HG03064 (cell line): Measurements from ENCODE around the gene RGCC.

ENCODE experiments used
- ATAC-seq: cut with Tn5 transposase; IDR thresholded peaks from one replicate; pipeline ENCODE4 v1.9.1; 2021; ENCODE audit warnings: low read depth; ENCODE audit not compliant: unreplicated experiment

RGCC gene

DNA sequence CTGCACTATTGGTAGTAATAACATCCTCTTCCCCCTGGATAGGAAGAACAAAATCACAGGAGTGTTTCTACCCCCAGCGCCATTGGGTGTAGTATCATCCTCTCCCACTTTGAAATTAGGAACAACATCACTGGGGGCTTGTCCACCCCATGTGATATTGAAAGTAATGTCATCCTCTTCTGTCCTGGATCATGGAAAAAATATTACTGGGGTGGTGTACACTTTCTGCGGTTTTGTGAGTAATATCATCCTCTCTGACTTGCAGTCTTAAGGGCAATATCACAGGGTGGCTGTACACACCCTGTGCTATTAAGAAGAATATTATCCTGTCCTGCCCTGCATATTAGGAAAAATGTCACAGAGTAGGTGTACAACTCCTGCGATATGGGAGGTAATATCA is 4.9 kb upstream of the RGCC start:
- ATAC-seq = no peak

DNA sequence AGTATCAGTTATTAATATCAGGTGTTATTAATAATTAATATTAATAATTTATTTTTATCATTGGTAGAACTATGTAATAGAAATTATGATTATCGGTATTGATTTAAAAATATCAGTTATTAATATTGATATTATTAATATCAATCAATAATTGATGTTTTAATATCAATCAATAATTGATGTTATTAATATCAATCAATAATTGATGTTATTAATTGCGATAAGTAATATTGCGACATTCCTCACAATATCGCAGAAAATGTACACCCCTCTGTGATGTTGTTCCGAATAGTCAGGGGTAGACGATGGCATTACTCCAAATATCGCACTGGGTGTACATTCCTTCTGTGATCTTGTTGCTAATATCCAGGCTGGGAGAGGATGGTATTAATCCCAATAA is 3.7 kb upstream of the RGCC start:
- ATAC-seq = no peak

DNA sequence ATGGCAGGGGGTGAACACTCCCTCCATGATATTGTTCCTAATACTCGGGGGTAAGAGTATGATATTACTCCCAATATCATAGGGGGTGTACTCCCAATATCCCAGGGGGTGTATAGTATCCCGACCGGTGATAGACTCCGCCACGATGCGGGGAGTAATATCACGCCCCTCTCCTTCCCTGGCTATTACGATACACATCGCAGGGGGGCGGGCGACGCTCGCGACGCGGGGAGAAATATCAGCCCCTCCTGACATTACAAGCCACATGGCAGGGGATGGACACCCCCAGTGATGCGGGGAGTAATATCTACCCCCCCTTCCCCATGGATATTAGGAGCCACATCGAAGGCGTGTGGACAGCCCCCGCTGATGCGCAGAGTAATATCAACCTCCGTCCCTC is 3.2 kb upstream of the RGCC start:
- ATAC-seq = no peak

DNA sequence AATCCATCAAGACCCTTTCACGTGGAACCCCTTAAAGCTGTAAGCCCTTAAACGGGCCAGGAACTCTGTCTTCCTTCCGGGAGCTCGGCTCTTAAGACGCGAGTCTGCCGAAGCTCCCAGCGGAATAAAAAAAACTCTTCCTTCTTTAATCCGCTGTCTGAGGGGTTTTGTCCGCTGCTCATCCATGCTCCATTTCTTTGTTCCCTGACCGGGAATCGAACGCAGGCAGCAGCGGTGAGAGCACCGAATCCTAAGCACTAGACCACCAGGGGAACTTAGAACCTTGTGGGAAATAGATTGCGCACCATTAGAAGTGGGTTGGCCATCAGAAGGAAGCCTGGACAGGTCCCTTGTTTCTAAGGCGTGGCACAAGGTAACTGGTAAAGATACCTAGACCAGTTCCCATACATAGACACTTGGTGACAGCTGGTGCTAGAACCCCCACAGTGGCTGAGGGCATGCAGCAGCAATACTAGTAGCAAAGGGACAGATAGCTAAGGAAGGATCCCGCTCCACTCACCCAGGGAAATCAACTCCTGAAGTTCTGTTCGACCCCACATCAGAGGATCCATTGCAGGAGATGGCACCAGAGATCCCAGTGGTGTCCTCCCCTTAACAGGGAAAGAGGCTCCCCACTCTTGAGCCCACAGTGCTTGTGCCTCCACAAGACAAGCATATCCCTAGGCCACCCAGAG is 1.5 kb upstream of the RGCC start:
- ATAC-seq = no peak

DNA sequence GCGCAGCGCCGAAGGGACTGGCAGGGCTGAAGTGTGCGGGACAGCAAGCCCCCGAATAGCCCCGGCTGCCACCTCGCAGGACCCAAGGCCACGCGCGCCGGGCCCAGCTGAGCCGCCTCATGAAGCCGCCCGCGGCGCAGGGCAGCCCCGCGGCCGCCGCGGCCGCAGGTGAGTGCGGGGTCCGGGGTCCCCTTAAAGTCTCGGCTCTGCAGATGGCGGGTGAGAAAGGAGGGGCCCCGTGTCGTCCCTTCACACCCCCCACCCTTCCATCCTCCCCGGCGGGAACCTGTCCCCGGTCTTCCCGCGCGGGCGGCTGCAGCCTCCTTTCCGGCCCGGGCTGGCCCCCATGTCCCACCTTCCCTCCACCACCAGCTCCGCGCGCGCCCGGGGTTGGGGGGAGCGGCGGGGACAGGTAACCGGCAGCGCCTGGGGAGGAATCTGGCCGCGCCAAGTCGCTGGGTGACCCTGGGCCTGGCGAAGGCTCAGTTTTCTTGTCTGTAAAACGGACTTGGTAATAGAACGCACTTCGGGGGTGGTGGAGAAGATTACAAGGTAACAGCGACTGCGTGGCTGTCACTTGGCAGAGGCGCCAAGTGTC is 338 bp downstream of the RGCC start:
- ATAC-seq = peak; percentile 18

DNA sequence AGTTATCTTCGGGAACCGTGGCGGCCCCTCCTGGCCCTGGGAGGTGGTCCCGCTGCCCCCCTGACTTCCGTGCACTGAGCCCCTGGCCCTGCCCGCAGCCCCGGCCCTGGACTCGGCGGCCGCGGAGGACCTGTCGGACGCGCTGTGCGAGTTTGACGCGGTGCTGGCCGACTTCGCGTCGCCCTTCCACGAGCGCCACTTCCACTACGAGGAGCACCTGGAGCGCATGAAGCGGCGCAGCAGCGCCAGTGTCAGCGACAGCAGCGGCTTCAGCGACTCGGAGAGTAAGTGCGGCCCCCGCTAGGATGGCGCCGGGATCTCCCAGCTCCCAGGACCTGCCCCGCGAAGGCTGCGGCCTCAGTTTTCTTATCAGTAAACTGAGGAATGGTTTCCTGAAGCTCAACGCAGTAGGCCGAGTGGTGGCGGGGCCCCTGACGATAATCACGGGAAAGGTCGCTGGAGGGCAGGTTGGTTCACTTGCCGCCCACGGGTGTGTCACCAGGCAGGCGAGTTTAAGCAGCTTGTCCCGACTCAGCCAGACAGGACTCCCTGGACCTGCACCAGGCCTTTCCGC is 924 bp downstream of the RGCC start:
- no peak for ATAC-seq

DNA sequence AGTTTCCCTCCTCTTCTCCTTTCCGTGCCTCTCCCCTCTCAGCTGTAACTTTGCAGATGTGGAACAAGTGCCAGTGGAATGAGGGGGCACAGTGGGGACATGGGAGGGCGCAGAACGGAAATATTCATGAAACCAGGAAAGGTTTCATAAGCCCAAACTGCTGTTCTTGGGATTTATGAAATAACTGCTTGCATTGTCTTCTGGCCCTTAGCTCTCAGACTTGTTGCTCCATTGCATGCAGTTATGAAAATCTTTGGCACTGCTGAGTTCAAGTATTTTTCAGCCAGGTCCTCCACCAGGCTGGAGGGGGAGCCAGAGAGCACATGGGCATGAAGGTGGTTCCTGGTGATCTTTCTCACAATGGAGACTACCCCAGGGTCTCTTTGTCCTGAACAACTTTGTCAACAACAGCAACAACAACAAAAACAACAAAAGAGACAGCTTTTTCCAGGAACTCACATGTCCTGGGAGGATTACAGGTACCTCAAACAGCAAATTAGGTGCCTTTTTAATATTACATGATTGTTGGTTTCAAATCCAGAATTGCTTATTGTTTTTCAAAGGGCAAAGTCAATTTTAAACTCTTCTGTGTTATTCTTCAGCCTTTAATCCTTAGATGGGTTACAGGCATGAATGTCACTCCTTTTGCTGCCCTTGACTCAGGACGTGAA is 1.5 kb downstream of the RGCC start:
- no peak for ATAC-seq

DNA sequence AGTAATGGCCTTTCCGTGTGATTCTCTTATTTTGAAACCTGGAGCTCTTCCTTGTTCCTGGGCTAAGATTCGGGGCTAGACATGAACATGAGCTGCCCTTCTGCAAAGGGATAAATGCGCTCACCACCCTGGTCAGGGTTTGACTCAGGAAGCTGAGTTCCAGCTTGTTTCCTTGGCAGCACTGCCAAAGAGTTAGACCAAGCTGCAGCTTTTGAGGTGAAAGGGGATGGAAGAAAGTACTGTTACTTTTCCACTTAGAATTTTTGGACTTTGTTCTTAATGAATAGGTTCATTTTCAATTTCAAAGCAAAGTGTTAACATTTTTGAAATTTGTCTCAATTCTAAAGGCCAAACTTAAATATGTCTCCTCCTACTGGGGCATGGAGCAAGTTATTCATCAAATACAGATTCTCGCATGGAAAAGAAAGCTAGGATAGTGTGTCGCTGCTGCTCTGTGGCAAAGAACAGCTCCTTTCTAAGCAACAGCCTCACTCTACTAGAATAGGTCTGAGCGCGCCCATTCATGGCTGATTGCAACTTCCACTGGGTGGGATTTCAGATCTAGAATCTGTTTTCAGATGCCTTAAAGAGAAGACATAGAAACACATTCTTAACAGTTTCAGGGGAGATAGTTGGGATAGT is 2.2 kb downstream of the RGCC start:
- no peak for ATAC-seq

DNA sequence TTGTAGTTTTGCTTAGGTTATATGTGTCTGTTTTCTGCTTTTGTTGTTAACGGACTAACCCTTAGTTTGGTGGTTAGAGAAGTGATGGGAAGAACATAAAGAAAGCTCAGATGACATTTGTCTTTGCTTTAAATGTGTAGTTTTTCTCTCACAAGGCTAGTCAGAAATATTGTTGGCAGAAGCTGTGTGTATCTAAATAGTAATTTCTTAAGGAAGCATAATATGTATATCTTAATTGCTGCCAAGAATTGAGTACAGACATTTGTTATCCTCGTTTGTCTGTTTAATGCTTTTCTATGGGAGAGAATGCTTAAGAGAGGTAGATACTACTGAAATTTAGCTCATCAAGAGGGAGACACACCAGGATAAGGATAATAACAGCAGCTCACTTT is 2.7 kb downstream of the RGCC start:
- no peak for ATAC-seq

DNA sequence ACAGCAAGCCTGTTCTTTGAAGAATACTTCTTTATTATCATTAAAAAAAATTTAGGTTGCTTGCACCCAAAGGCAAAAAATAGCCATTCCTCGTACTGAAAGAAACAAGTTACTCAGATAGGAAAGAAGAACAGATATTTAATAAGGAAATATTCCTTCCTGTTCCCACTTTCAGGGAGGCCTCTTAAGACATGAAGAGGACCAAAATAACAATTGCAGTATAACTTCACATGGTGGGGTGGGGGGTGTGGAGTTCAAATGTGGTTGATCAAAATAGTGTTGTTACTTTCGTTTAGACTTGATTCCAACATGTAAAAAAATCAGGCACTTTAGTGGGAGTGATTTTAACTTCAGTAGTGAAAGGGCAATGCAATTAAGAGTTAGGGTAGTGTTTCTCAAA is 3.6 kb downstream of the RGCC start:
- no peak for ATAC-seq

DNA sequence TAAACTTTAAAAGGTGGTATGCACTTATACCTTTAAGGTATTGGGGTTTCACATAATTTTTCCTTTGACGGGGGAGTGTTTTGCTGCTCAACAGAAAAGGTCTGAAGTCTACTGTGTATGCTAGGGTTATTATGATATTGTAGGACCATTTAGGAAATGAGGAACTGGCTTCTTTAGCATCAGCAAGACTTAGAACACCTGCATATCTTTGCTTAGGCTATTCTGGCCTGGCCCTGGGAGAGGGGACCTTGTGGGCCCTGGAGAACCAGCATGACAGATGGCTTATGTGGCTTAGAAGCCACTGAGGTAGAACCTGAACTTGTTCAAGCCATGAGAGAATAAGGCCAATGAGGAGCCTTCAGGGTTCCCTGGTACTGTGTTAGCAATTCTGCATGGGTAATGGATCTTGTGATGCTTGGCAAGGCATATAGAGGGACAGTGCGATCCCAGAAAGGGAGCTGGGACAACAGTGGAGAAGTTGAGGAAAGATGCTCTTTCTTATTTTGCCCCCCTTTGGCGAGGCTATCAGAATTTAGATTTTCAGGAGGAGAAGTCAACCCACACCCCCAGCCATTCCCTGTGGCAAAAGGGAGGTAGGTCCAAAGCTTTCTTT is 4.3 kb downstream of the RGCC start:
- ATAC-seq = no peak

DNA sequence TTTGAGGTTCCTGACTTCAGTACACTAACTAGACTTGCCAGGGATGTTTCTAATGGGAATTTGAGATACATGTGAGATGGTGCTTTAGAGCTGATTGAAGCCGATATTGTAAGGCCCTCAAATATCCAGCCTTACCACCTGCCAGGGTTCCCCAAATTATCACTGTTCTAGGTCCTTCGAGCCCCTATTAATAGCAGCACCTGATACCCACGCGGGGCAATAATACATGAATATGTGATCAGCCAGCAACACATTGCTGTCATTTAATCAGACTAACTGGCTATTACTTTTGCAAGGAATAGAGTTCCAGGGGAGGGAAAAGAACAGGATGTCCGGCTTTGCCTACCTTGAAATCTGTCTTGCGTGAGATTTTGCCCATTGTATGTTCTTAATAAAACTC is 5.1 kb downstream of the RGCC start:
- no peak for ATAC-seq

DNA sequence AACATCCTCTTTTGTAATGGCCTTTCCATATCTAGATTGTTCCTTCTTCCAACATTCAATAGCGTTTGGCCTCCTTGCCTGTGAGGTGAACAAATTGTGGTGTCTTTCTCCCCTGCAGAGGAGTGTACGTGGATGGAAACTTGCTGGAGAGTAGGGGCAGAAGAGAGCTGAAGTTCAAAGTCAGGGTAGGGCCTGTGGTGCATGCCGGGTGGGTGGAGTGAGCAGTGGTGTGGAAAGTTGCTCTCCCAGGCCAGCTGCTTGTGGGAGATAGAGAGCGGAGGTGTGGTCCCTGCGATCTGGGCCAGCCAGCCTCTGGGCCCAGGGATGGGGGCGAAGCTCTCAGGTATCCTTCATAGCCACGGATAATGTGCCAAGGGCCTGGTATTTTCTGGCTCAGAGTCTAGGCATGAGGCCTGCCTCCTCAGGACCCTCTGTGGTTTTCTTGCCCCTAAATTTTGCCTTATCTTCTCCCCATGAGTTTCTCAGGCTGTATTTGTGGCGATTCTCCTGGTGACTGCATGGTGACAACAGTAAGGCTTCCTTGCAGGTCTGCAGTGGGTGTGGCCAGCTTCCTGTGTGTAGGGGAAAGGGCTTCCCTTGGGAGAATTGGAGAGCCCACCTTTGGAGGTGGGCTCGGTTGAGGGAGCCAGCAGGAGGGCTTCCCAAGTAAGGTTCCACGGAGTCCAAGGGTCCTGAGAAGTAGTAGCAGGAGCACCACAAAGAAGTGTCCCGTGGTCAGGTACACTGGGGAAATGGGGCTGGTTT is 6.7 kb downstream of the RGCC start:
- ATAC-seq = peak; percentile 43

DNA sequence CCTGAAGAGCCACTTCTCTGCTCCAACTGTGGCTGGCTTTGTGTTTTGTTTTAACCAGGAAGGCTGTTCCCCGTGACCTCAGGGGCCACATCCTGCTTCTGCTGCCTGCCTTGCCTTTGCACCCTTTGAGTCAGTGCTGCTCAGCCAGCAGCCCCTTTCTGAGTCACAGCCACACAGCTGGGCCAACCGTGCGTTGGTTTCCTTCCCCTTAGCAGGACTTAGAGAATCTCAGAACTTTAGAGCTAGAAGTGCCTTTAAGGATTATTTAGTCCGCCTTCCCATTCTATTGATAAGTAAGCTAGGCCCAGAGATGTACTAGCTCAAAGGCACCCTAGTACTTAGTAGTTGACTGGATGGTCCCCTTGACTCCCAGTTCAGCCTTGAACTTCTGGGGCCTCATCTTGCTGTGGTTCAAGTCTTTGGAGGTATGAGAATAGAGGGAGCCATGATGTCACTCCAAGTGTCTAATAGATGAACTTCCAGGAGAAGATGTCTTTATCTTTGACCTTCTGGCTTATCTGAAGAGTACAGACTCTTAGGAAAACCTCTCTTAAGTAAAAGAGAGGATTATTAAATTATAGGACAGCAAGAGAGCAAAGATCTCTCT is 8.0 kb downstream of the RGCC start:
- ATAC-seq = peak; percentile 87

DNA sequence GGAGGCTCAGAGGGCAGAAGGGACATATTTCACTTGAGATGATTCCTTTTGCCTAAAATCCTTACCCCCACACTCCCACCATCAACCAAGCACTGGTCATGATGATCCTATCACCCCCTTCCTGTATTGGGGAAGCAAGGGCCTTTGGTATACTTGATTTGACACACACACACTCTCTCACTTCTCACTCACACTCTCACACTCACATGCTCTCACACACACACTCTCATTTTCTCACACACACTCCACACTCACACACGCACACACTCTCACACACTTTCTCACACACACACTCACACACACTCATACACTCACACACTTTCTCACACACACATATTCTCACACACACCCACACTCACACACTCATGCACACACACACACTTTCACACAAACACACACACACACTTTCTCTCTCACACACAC is 8.6 kb downstream of the RGCC start:
- no peak for ATAC-seq

DNA sequence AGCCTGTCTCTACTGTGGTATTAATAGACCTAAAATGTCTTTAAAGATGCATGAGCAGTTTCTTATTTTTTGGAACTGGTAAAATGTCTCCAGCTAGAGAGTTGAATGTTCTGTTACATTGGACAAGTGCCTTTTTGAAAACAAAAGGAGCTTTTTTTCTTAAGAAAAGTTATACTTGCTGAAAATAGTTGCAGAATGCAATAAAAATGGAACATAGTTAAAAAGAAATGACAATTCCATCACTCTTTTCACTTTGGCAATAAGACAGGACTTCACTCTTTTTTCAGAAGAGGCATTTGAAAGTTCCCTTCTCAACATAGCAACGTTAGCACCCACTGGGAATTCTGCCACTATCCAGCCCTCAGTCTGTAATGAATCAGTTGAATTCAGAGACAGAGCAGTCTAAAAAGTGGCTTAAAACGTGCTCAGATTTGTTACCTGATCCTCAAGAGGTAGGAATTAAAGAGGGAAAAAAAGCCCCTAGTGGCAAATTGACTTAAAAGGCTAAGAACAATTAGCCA is 10.1 kb downstream of the RGCC start:
- no peak for ATAC-seq

DNA sequence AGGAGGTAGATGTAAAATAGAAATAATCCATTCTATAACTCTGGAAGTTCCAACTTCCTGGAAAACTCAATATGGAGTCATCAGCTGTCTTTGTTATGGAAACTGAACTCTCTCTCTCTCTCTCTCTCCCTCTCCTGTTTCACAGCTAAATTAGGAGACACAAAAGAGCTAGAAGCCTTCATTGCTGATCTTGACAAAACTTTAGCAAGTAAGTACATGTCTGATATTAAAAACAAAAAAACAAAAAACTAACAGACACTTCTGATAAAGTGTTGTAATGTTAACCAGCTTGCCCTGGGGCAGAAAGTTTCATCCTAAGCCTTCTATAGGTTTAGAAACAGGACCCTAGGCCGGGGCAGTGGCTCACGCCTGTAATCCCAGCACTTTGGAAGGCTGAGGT is 11.3 kb downstream of the RGCC start:
- no peak for ATAC-seq

DNA sequence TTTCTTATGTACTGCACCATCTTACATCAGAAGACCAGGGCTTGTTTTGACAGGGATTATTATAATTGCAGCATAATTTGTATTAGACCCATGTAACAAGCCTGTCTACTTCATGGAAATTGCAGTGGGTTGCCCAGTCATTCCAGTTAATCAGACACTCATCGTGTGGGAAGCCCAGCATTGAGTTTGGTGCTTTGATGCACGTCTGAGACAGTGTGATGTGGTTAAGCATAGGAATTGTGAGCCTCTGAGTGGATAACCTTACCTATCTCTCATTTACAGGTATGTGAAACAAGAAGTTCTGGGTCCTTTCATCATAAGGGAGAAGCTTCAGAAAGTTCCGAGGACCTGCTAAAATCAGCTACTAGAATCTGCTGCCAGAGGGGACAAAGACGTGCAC is 12.8 kb downstream of the RGCC start:
- no peak for ATAC-seq

DNA sequence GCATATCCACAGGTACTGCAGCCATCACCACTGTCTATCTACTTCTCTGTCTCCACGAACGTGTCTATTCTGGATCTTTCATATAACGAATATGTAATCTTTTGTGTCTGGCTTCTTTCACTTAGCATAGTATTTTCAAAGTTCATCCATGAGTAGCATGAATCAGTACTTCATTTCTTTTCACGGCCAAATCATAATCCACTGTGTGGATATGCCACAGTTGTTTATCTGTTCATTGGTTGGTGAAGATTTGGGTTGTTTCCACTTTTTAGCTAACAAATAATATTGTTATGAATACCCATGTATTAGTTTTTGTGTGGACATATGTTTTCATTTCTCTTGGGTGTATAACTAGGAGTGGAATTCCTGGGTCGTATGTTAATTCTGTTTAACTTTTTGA is 14.4 kb downstream of the RGCC start:
- ATAC-seq = no peak

DNA sequence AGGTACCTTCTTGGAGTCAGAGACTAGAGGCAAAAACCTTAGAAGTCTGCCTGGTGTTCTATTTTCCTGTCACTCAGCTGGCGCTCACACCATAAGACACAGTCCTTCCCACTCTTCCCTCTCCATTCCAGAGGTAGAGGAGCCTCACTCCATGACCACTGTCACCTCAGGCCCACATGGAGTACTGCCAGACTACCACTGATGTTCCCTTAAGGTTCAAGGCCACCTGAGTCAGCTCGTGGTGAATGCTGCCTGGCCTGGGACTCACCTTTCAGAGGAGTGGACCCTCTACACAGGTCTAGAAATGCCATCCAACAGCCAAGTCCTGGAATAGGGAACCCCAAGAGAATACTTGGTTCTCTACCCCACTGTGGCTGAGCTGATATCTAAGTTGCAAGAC is 29.9 kb downstream of the RGCC start:
- no peak for ATAC-seq
